OCI-LY1 (cell line): ENCODE measurements around the gene KIAA0319L.

Source experiments
- H2AFZ ChIP-seq: fragments of 200-600 bp; sonication (generic), shearing (Covaris generic); 2 replicates; pipeline ENCODE4 v1.6.0; 2014; ENCODE audit warnings: antibody characterized with exemption, mild to moderate bottlenecking, low read length
- H3F3A ChIP-seq: fragments of 200-600 bp; sonication (generic), shearing (Covaris generic); 2 replicates; pipeline ENCODE4 v1.6.0; 2014; ENCODE audit warnings: mild to moderate bottlenecking, antibody characterized with exemption, low read length, moderate library complexity; ENCODE audit not compliant: insufficient read depth
- H3K27ac ChIP-seq: fragments of 200-600 bp; sonication (generic); 2 replicates; pipeline ENCODE4 v1.5.1; 2014; ENCODE audit warnings: low read length, mixed run types, mild to moderate bottlenecking, low read depth; ENCODE audit not compliant: poor library complexity, severe bottlenecking
- H3K27me3 ChIP-seq: fragments of 200-600 bp; sonication (generic); 2 replicates; pipeline ENCODE4 v1.6.0; 2014; ENCODE audit warnings: antibody characterized with exemption, mild to moderate bottlenecking, low read length, moderate library complexity; ENCODE audit not compliant: insufficient read depth
- H3K36me3 ChIP-seq: fragments of 200-600 bp; sonication (generic); 2 replicates; pipeline ENCODE4 v1.6.1; 2014; ENCODE audit warnings: mild to moderate bottlenecking, antibody characterized with exemption, low read length, moderate library complexity, mixed read lengths; ENCODE audit not compliant: insufficient read depth
- H3K4me1 ChIP-seq: fragments of 200-600 bp; sonication (generic); 2 replicates; pipeline ENCODE4 v1.5.1; 2014; ENCODE audit warnings: mild to moderate bottlenecking, low read length, moderate library complexity; ENCODE audit not compliant: insufficient read depth, severe bottlenecking
- H3K4me2 ChIP-seq: fragments of 200-600 bp; sonication (generic), shearing (Covaris generic); 2 replicates; pipeline ENCODE4 v1.6.1; 2014; ENCODE audit warnings: low read length
- H3K4me3 ChIP-seq: fragments of 200-600 bp; sonication (generic); 2 replicates; pipeline ENCODE4 v1.5.1; 2014; ENCODE audit warnings: low read length, low read depth, mild to moderate bottlenecking, mixed read lengths; ENCODE audit not compliant: poor library complexity, severe bottlenecking
- H3K79me2 ChIP-seq: fragments of 200-600 bp; shearing (Covaris generic); 2 replicates; pipeline ENCODE4 v1.6.1; 2016; ENCODE audit warnings: mixed run types, low read length, mixed read lengths; ENCODE audit not compliant: insufficient read depth
- H3K9ac ChIP-seq: fragments of 200-600 bp; sonication (generic), shearing (Covaris generic); 2 replicates; pipeline ENCODE4 v1.6.1; 2014; ENCODE audit warnings: mild to moderate bottlenecking, low read length, mixed read lengths
- H3K9me2 ChIP-seq: fragments of 200-600 bp; sonication (generic), shearing (Covaris generic); 2 replicates; pipeline ENCODE4 v1.6.1; 2014; ENCODE audit warnings: low read depth, mild to moderate bottlenecking, low read length, mixed read lengths
- H3K9me3 ChIP-seq: fragments of 200-600 bp; shearing (Covaris generic); 2 replicates; pipeline ENCODE4 v1.6.1; 2014; ENCODE audit warnings: low read length, mixed read lengths
- H4K20me1 ChIP-seq: fragments of 200-600 bp; sonication (generic), shearing (Covaris generic); 2 replicates; pipeline ENCODE4 v1.6.0; 2016; ENCODE audit warnings: mild to moderate bottlenecking, low read length; ENCODE audit not compliant: insufficient read depth
- CTCF ChIP-seq: fragments of 200-600 bp; sonication (generic), shearing (Covaris generic); IDR thresholded peaks from 2 replicates; pipeline ENCODE4 v1.5.1; 2017; ENCODE audit warnings: mild to moderate bottlenecking, antibody characterized with exemption, low read length, moderate library complexity, mixed read lengths
- EZH2 ChIP-seq: fragments of 200-600 bp; sonication (generic), shearing (Covaris generic); IDR thresholded peaks from 2 replicates; pipeline ENCODE4 v1.8.0; 2017; ENCODE audit warnings: borderline replicate concordance, mixed run types, mild to moderate bottlenecking, antibody characterized with exemption, low read length, moderate library complexity, mixed read lengths

The KIAA0319L gene

GRCh38 chr1:35530168-35530567, 27.0 kb downstream of the KIAA0319L start:
- no peaks in the 10 kb centered on the region for H3F3A ChIP-seq
- H3K4me3 ChIP-seq = no peak overlapping the region

GRCh38 chr1:35524106-35524505, 33.1 kb downstream of the KIAA0319L start:
- H3K9me2 ChIP-seq = no peaks in the 10 kb centered on the region
- no peak overlapping the region for H3K9ac ChIP-seq
- no peak overlapping the region for H3K4me3 ChIP-seq
- no peaks in the 10 kb centered on the region for H3K79me2 ChIP-seq
- H3K4me1 ChIP-seq = no peaks in the 10 kb centered on the region
- peaks cover 13% of the 10 kb centered on the region; the same call in 1 of the 2 replicates for H3K9me3 ChIP-seq
- no peaks in the 10 kb centered on the region for H3K27me3 ChIP-seq
- H3F3A ChIP-seq = no peaks in the 10 kb centered on the region
- no peak for TF ChIP-seq EZH2
- TF ChIP-seq CTCF = no peak
- no peak overlapping the region for H3K4me2 ChIP-seq
- no peaks in the 10 kb centered on the region for H3K36me3 ChIP-seq
- no peaks in the 10 kb centered on the region for H4K20me1 ChIP-seq
- H3K27ac ChIP-seq = no peak overlapping the region
- no peak overlapping the region for H2AFZ ChIP-seq

More at GRCh38 chr1:35530168-35530567, 27.0 kb downstream of the KIAA0319L start:
- Histone ChIP-seq H3K9ac (no peak overlapping the region), H3K4me1 (no peaks in the 10 kb centered on the region), H2AFZ (no peak overlapping the region), H3K9me3 (peaks cover 27% of the 10 kb centered on the region), H3K9me2 (no peaks in the 10 kb centered on the region), H3K4me2 (no peak overlapping the region), H3K79me2 (no peaks in the 10 kb centered on the region), H3K27ac (no peak overlapping the region), H3K36me3 (peaks cover 34% of the 10 kb centered on the region), H3K27me3 (no peaks in the 10 kb centered on the region), H4K20me1 (no peaks in the 10 kb centered on the region)
- TF ChIP-seq CTCF (no peak), EZH2 (no peak)

GRCh38 chr1:35519432-35519831, 37.8 kb downstream of the KIAA0319L start:
- no peaks in the 10 kb centered on the region for H3K9me2 ChIP-seq
- no peaks in the 10 kb centered on the region for H3K27me3 ChIP-seq
- H3K4me2 ChIP-seq = no peak overlapping the region
- no peak for TF ChIP-seq EZH2
- no peak for TF ChIP-seq CTCF
- H3K36me3 ChIP-seq = no peaks in the 10 kb centered on the region; the same call in 1 of the 2 replicates
- H3K4me1 ChIP-seq = no peaks in the 10 kb centered on the region
- H3K9me3 ChIP-seq = peaks cover 13% of the 10 kb centered on the region
- no peak overlapping the region for H2AFZ ChIP-seq
- H3K4me3 ChIP-seq = no peak overlapping the region
- H4K20me1 ChIP-seq = no peaks in the 10 kb centered on the region
- H3F3A ChIP-seq = no peaks in the 10 kb centered on the region
- H3K79me2 ChIP-seq = no peaks in the 10 kb centered on the region; the same call in 1 of the 2 replicates
- no peak overlapping the region for H3K9ac ChIP-seq
- H3K27ac ChIP-seq = no peak overlapping the region
